ENCODE measurements around the gene PNPLA6. TPM values are rescaled to one million over a fixed set of nuclear protein-coding genes. Genes with fewer than 3 reads are reported as not detected.

The PNPLA6 gene
- total and polyA plus RNA-seq, 9 of the 15 experiments (the other 6 are each of a cell fraction or from before 2014, with no cell fraction given) = 0.07 to 30.2 (median 8.3) TPM

DNA sequence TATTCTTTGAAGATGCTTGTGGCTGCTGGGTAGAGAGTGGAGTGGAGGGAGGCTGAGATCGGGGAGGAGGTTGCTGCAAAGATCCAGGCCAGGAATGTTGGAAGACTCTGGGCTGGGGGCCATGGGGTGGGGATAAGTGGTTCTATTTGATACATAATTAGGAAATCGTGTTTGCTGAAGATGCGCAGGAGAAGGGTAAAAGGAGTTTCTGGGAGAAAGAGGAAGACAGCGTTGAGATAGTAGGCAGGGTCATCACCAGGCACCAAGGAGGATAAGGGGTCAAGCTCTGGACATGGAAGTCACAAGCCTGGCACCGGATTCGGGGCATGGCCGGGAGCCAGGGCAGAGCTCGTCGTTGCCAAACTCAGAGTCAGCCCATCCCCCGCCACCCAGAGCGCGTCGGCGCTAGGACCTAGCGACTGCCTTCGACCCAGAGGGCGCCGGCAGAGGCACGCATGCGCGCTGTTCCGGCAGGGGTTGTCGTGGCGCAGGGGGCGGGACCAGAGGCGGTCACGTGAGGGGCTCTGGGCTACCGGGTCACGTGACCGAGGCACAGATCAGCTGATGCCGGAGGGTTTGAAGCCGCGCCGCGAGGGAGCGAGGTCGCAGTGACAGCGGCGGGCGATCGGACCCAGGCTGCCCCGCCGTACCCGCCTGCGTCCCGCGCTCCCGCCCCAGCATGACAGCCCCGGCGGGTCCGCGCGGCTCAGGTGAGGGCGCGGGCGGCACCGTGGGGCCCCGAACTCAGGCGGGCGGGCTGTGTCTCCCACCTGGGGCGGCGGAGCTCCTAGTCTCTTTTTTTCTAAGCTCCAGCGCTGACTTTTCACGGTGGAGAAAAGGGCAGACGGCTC lies 13.2 kb upstream of the PNPLA6 start, which contains the start of gene MCOLN1 (continued):
- TF ChIP-seq SREBF1 (IDR thresholded peaks at IDR 0.05; ENCODE audit: borderline replicate concordance, low read depth, low read length) = peak; percentile 92
- TF ChIP-seq ZNF165 (CRISPR knock-in tag; IDR thresholded peaks at IDR 0.05; ENCODE audit: borderline replicate concordance) = no peak
- TF ChIP-seq, protein P1, sequence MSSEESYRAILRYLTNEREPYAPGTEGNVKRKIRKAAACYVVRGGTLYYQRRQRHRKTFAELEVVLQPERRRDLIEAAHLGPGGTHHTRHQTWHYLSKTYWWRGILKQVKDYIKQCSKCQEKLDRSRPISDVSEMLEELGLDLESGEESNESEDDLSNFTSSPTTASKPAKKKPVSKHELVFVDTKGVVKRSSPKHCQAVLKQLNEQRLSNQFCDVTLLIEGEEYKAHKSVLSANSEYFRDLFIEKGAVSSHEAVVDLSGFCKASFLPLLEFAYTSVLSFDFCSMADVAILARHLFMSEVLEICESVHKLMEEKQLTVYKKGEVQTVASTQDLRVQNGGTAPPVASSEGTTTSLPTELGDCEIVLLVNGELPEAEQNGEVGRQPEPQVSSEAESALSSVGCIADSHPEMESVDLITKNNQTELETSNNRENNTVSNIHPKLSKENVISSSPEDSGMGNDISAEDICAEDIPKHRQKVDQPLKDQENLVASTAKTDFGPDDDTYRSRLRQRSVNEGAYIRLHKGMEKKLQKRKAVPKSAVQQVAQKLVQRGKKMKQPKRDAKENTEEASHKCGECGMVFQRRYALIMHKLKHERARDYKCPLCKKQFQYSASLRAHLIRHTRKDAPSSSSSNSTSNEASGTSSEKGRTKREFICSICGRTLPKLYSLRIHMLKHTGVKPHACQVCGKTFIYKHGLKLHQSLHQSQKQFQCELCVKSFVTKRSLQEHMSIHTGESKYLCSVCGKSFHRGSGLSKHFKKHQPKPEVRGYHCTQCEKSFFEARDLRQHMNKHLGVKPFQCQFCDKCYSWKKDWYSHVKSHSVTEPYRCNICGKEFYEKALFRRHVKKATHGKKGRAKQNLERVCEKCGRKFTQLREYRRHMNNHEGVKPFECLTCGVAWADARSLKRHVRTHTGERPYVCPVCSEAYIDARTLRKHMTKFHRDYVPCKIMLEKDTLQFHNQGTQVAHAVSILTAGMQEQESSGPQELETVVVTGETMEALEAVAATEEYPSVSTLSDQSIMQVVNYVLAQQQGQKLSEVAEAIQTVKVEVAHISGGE (CRISPR knock-in tag; IDR thresholded peaks at IDR 0.05) = no peak
- TF ChIP-seq, protein P2, sequence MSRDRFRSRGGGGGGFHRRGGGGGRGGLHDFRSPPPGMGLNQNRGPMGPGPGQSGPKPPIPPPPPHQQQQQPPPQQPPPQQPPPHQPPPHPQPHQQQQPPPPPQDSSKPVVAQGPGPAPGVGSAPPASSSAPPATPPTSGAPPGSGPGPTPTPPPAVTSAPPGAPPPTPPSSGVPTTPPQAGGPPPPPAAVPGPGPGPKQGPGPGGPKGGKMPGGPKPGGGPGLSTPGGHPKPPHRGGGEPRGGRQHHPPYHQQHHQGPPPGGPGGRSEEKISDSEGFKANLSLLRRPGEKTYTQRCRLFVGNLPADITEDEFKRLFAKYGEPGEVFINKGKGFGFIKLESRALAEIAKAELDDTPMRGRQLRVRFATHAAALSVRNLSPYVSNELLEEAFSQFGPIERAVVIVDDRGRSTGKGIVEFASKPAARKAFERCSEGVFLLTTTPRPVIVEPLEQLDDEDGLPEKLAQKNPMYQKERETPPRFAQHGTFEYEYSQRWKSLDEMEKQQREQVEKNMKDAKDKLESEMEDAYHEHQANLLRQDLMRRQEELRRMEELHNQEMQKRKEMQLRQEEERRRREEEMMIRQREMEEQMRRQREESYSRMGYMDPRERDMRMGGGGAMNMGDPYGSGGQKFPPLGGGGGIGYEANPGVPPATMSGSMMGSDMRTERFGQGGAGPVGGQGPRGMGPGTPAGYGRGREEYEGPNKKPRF (IDR thresholded peaks at IDR 0.05; ENCODE audit: low read depth, low read length) = no peak
- TF ChIP-seq HIVEP1 (CRISPR knock-in tag; IDR thresholded peaks at IDR 0.05) = no peak
- TF ChIP-seq MAFK (IDR thresholded peaks at IDR 0.05; ENCODE audit: low read length) = no peak
- TF ChIP-seq ZZZ3 (IDR thresholded peaks at IDR 0.05) = 0 out of 2 replicates have a peak, but pooled peaks have one; percentile 23
- TF ChIP-seq RBM39 (optimal IDR thresholded peaks at IDR 0.05; ENCODE audit: low read depth, low read length) = no peak
- TF ChIP-seq, protein P3, sequence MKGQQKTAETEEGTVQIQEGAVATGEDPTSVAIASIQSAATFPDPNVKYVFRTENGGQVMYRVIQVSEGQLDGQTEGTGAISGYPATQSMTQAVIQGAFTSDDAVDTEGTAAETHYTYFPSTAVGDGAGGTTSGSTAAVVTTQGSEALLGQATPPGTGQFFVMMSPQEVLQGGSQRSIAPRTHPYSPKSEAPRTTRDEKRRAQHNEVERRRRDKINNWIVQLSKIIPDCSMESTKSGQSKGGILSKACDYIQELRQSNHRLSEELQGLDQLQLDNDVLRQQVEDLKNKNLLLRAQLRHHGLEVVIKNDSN (CRISPR knock-in tag; IDR thresholded peaks at IDR 0.05) = peak; percentile 100
- TF ChIP-seq, protein P4, sequence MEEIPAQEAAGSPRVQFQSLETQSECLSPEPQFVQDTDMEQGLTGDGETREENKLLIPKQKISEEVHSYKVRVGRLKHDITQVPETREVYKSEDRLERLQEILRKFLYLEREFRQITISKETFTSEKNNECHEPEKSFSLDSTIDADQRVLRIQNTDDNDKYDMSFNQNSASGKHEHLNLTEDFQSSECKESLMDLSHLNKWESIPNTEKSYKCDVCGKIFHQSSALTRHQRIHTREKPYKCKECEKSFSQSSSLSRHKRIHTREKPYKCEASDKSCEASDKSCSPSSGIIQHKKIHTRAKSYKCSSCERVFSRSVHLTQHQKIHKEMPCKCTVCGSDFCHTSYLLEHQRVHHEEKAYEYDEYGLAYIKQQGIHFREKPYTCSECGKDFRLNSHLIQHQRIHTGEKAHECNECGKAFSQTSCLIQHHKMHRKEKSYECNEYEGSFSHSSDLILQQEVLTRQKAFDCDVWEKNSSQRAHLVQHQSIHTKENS (CRISPR knock-in tag; IDR thresholded peaks at IDR 0.05) = no peak
- TF ChIP-seq, protein P5, sequence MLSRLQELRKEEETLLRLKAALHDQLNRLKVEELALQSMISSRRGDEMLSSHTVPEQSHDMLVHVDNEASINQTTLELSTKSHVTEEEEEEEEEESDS (CRISPR knock-in tag; IDR thresholded peaks at IDR 0.05) = no peak
- no peak for TF ChIP-seq SIRT6 (IDR thresholded peaks at IDR 0.05; ENCODE audit: low read depth, low read length)
- TF ChIP-seq, protein P6, sequence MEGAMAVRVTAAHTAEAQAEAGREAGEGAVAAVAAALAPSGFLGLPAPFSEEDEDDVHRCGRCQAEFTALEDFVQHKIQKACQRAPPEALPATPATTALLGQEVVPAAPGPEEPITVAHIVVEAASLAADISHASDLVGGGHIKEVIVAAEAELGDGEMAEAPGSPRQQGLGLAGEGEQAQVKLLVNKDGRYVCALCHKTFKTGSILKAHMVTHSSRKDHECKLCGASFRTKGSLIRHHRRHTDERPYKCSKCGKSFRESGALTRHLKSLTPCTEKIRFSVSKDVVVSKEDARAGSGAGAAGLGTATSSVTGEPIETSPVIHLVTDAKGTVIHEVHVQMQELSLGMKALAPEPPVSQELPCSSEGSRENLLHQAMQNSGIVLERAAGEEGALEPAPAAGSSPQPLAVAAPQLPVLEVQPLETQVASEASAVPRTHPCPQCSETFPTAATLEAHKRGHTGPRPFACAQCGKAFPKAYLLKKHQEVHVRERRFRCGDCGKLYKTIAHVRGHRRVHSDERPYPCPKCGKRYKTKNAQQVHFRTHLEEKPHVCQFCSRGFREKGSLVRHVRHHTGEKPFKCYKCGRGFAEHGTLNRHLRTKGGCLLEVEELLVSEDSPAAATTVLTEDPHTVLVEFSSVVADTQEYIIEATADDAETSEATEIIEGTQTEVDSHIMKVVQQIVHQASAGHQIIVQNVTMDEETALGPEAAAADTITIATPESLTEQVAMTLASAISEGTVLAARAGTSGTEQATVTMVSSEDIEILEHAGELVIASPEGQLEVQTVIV (CRISPR knock-in tag; IDR thresholded peaks at IDR 0.05; ENCODE audit: borderline replicate concordance) = no peak
- TF ChIP-seq JUNB (CRISPR knock-in tag; conservative IDR thresholded peaks at IDR 0.05) = 0 out of 2 replicates have a peak, but pooled peaks have one; percentile 20
- TF ChIP-seq BMI1 (IDR thresholded peaks at IDR 0.05; ENCODE audit: low read length) = no peak
- TF ChIP-seq PYGO2 (tag; IDR thresholded peaks at IDR 0.05) = no peak
